AG04450 (cell line): ENCODE measurements around the gene MAFF. TPM values are rescaled to one million over a fixed set of nuclear protein-coding genes. Genes with fewer than 3 reads are reported as not detected.

Source experiments
- CTCF ChIA-PET: fragments of 300-600, 350-600 bp; formaldehyde crosslinking; extraction: SDS; loops from one replicate; lab custom pipeline; 2022; ENCODE audit warnings: antibody characterized with exemption, inconsistent platforms; lab: Charles Lee
- POLR2A ChIA-PET: fragments of 350-600 bp; formaldehyde crosslinking; extraction: SDS; loops from one replicate; lab custom pipeline; 2021; ENCODE audit warnings: antibody characterized with exemption, inconsistent platforms; lab: Yijun Ruan, JAX
- DNase-seq: peaks from one replicate; pipeline ENCODE4 v3.0.0-alpha.2; 2011; ENCODE audit warnings: low read depth, low spot score
- H3K27ac ChIP-seq: one replicate; pipeline ENCODE4 v1.5.1; 2012; ENCODE audit warnings: low read depth, low read length, control low read depth
- H3K27me3 ChIP-seq: one replicate; pipeline ENCODE4 v1.6.0; 2012; ENCODE audit warnings: low read length; ENCODE audit not compliant: control insufficient read depth, insufficient read depth
- H3K4me3 ChIP-seq: 2 replicates; pipeline ENCODE4 v1.5.1; 2011; ENCODE audit warnings: mild to moderate bottlenecking, low read depth, low read length, control low read depth
- H3K9me3 ChIP-seq: 2 replicates; pipeline ENCODE4 v1.5.1; 2012; ENCODE audit warnings: low read length; ENCODE audit not compliant: control insufficient read depth, insufficient read depth
- CTCF ChIP-seq: IDR thresholded peaks from 2 replicates; pipeline ENCODE4 v1.5.1; 2011; ENCODE audit warnings: low read depth, low read length, control low read depth, inconsistent platforms
- polyA plus RNA-seq: library from polyadenylated mRNA; depleted of rRNA; stranded (reverse); fragments of >200 nt; gene quantifications from 2 replicates; pipeline ENCODE4 v1.2.3, GENCODE V29; 2011

Gene MAFF
- polyA plus RNA-seq, 1 experiment: 8.3 TPM

GRCh38 chr22:38258895-38259294, 57.1 kb downstream of the MAFF start:
- ChIA-PET POLR2A (interaction anchor here (0.6 kb wide), 1 partner anchor 10 kb away, joined by 3 read pairs; no protein-coding TSS in a partner anchor), CTCF (no interaction called here)
- TF ChIP-seq CTCF: no peak
- H3K9me3 ChIP-seq: no peaks in the 10 kb centered on the region; the same call in 1 of the 2 replicates
- peak overlapping the region; percentile 47 for H3K27ac ChIP-seq
- DNase-seq: no peak
- no peaks in the 10 kb centered on the region for H3K27me3 ChIP-seq
- no peak overlapping the region for H3K4me3 ChIP-seq

- CTCF ChIA-PET: no interaction called here
- no peak for TF ChIP-seq CTCF
- POLR2A ChIA-PET: interaction anchor here (0.6 kb wide), 1 partner anchor 10 kb away, joined by 3 read pairs; no protein-coding TSS in a partner anchor
- H3K27me3 ChIP-seq: no peaks in the 10 kb centered on the region
- no peaks in the 10 kb centered on the region; the same call in 1 of the 2 replicates for H3K9me3 ChIP-seq
- DNase-seq: no peak
- no peak overlapping the region for H3K27ac ChIP-seq
- H3K4me3 ChIP-seq: no peak overlapping the region
Measured at GRCh38 chr22:38259370-38259769, 57.6 kb downstream of the MAFF start.

- TF ChIP-seq CTCF: peak; percentile 28; the same call in 1 of the 2 replicates
- no peak for DNase-seq
- H3K27ac ChIP-seq: peak overlapping the region; percentile 61
- CTCF ChIA-PET: interaction anchor here (0.7 to 1.3 kb wide), 3 partner anchors 146 to 209 kb away, joined by 3 read pairs; no protein-coding TSS in a partner anchor
- no peaks in the 10 kb centered on the region; the same call in 1 of the 2 replicates for H3K9me3 ChIP-seq
- POLR2A ChIA-PET: no interaction called here
- H3K27me3 ChIP-seq: no peaks in the 10 kb centered on the region
- peak overlapping the region; percentile 22; the same call in 1 of the 2 replicates for H3K4me3 ChIP-seq
Measured at GRCh38 chr22:38260761-38261681, 59.2 kb downstream of the MAFF start.

DNA sequence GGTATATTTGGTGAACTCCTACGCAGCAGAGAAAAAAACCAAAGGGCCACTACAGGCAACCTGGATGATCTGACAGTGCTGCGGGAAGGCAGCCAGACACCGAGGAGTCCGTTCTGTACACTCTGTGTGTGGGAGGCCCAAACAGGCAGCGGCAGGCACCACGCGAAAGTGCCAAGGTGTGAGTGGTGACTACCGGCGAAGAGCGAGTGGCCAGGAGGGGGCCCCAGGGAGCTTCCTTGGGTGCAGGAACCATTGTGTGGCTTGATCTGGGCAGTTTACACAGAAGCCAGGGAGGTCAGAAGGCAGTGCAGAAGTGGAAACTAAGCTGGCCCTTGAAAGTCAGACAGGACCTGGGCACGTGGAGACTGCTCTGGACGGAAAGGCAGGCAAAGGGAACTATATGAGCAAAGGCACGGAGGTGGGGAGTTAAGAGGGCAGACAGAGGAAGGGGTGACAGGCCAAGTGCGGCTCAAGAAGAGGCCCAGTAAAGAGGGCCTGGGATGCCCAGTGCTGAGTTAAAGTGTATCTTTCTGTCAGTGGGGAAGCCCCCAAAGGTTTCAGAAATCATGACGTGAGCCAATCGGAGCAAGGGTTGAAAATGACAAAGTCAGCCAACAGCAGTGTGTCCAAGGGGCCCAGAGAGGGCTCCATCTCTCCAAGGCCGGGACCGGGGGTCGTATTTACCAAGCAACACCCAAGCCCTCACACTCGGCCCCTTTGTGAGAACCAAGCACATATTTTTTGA, 60.4 kb downstream of the MAFF start:
- CTCF ChIA-PET: interaction anchor here (0.7 kb wide), 1 partner anchor 148 kb away, joined by 3 read pairs; no protein-coding TSS in a partner anchor
- Histone ChIP-seq H3K27me3 (no peaks in the 10 kb centered on the region), H3K27ac (no peak overlapping the region), H3K4me3 (no peak overlapping the region), H3K9me3 (no peaks in the 10 kb centered on the region; the same call in 1 of the 2 replicates)
- POLR2A ChIA-PET: interaction anchor here (0.6 kb wide), 1 partner anchor 78 kb away, joined by 9 read pairs; no protein-coding TSS in a partner anchor
- no peak for DNase-seq
- TF ChIP-seq CTCF: peak; percentile 28
